Effector memory CD8-positive, alpha-beta T cell (primary cell): Measurements from ENCODE around the gene CNN2.

Experiments
- ATAC-seq: fragments of 150-1000 bp; cut with Tn5 transposase; replicated peaks from 2 replicates; pipeline ENCODE4 v1.10.0; 2021; ENCODE audit warnings: mild to moderate bottlenecking, moderate library complexity
- DNase-seq, 3 experiments: peaks; one replicate each; pipeline ENCODE4 v3.0.0; 2021
- H3K27ac Mint-ChIP-seq, 2 donors: one replicate each; pipeline ENCODE4 v1.8.0; 2022; ENCODE audit warnings: mild to moderate bottlenecking in 2 of 2, mixed read lengths in 2 of 2, moderate library complexity in 2 of 2
- H3K27me3 Mint-ChIP-seq, 2 donors: one replicate each; pipeline ENCODE4 v1.8.0; 2022; ENCODE audit warnings: mixed read lengths in 2 of 2
- H3K36me3 Mint-ChIP-seq: one replicate; pipeline ENCODE4 v1.8.0; 2022; ENCODE audit warnings: mild to moderate bottlenecking, moderate library complexity, mixed read lengths; ENCODE audit not compliant: insufficient read depth
- H3K4me1 Mint-ChIP-seq, 2 donors: one replicate each; pipeline ENCODE4 v1.8.0; 2022; ENCODE audit warnings: low read depth in 2 of 2, mixed read lengths in 2 of 2
- H3K4me3 Mint-ChIP-seq, 2 donors: one replicate each; pipeline ENCODE4 v1.8.0; 2022; ENCODE audit warnings: mild to moderate bottlenecking in 2 of 2, mixed read lengths in 2 of 2, moderate library complexity in 2 of 2
- H3K9me3 Mint-ChIP-seq, 2 donors: one replicate each; pipeline ENCODE4 v1.8.0; 2022; ENCODE audit warnings: mixed read lengths in 2 of 2

Gene CNN2

GRCh38 chr19:991174-991931 lies 35.1 kb upstream of the CNN2 start:
- ATAC-seq, result peak; percentile 30

GRCh38 chr19:991932-992669 lies 34.3 kb upstream of the CNN2 start:
- H3K9me3 Mint-ChIP-seq, result no peaks in the 10 kb centered on the region
- H3K4me1 Mint-ChIP-seq, result peaks cover 13% of the 10 kb centered on the region in 2 donors
- H3K27me3 Mint-ChIP-seq, result no peaks in the 10 kb centered on the region
- ATAC-seq (no peak), DNase-seq (no peak)
- no peak overlapping the region for H3K4me3 Mint-ChIP-seq
- H3K36me3 Mint-ChIP-seq, result peaks cover 28% of the 10 kb centered on the region
- H3K27ac Mint-ChIP-seq, result no peak overlapping the region

More at GRCh38 chr19:991174-991931, 35.1 kb upstream of the CNN2 start:
- no peaks in the 10 kb centered on the region for H3K9me3 Mint-ChIP-seq
- H3K36me3 Mint-ChIP-seq, result peaks cover 26% of the 10 kb centered on the region
- peaks cover 6 to 12% of the 10 kb centered on the region in 2 donors for H3K4me1 Mint-ChIP-seq
- no peaks in the 10 kb centered on the region for H3K27me3 Mint-ChIP-seq
- peak overlapping the region in 1 of 2 donors; percentile 78 for H3K27ac Mint-ChIP-seq
- no peak overlapping the region for H3K4me3 Mint-ChIP-seq
- peak; percentile 28 to 37 (median 34) for DNase-seq

- Mint-ChIP-seq H3K27me3 (peaks cover 0 to 1% of the 10 kb centered on the region in 2 donors), H3K36me3 (peaks cover 27% of the 10 kb centered on the region), H3K4me3 (no peak overlapping the region), H3K27ac (peak overlapping the region in 1 of 2 donors; percentile 81), H3K4me1 (peaks cover 13% of the 10 kb centered on the region in 2 donors), H3K9me3 (no peaks in the 10 kb centered on the region)
- DNase-seq (no peak), ATAC-seq (no peak)
Measured at GRCh38 chr19:992670-993055, 33.7 kb upstream of the CNN2 start.

DNA sequence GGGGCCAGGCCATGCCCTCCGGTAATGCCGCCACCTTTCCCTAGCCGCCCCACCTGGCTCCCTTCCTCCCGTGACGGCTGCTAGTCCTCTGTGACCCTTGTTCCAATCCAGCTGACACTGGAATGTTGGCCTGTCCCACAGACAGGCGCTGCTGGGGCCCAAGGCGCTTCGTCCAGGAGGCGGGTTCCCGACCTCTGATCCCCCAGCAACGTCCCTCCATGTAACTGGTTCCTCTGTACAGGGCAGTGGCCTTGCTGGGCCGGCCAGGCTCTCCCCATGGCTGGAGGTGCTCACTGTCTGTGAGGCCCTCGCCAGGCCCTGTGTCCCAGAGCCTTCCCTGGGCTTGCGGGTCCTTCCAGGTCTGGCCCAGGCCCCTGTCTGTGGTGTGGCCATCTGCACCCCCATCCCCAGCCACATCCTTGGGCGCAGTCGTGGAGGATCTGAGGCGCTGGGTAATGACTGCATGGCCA lies 33.0 kb upstream of the CNN2 start:
- Mint-ChIP-seq H3K27ac (peak overlapping the region in 1 of 2 donors; percentile 38), H3K4me1 (peaks cover 10 to 13% of the 10 kb centered on the region in 2 donors), H3K4me3 (no peak overlapping the region), H3K9me3 (no peaks in the 10 kb centered on the region), H3K36me3 (peaks cover 27% of the 10 kb centered on the region), H3K27me3 (peaks cover 0 to 8% of the 10 kb centered on the region in 2 donors)
- DNase-seq (no peak), ATAC-seq (no peak)

DNA sequence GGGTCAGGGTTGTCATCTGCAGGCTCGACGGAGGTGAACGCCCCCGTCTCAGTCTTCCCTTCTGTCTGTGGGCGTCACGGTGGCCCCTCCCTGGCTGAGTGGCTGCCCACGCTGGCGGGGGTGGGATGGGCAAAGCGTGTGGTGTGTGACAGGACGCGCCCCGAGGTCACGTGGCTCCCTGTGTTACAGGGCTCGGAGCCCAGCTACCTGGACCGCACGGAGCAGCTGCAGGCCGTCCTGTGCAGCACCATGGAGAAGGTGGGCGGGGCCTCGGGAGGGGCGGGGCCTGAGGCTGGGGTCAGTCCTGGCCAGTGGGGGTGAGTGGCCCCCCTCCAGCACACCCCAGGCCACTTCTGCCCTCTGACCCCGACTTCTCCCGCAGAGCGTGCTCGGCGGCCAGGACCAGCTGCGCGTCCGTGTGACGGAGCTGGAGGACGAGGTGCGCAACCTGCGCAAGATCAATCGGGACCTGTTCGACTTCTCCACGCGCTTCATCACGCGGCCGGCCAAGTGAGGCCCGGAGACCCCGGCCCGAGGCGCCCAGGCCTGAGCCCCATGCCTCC lies 32.5 kb upstream of the CNN2 start:
- H3K4me1 Mint-ChIP-seq, result peaks cover 10 to 13% of the 10 kb centered on the region in 2 donors
- no peak for ATAC-seq
- H3K27ac Mint-ChIP-seq, result no peak overlapping the region
- no peak for DNase-seq
- no peak overlapping the region for H3K4me3 Mint-ChIP-seq
- H3K27me3 Mint-ChIP-seq, result peaks cover 3 to 14% of the 10 kb centered on the region in 2 donors
- peaks cover 29% of the 10 kb centered on the region for H3K36me3 Mint-ChIP-seq
- no peaks in the 10 kb centered on the region for H3K9me3 Mint-ChIP-seq

DNA sequence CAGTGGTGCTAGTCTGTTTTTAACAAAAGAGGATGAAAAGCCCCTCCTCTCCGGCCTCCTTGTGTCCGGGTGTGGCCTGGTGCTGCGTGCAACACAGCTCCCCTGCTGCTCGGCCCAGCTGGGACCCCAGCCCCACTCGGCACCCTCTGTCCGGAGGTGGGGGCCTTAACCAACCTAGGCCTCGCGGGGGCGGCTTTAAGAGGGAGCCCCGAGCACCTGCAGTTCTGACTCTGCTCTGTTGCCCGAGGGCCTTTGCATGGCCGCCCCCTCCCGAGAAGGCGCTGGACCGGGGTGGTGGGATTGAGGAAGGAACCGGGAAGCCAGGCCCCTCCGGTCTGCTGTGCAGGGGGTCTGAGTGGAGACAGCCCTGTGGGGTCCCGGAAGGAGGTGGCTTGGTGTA lies 31.9 kb upstream of the CNN2 start:
- Mint-ChIP-seq H3K27ac (peak overlapping the region in 1 of 2 donors; percentile 98), H3K9me3 (no peaks in the 10 kb centered on the region)

GRCh38 chr19:995051-995827 lies 31.2 kb upstream of the CNN2 start:
- peak overlapping the region; percentile 98 to 99 for H3K27ac Mint-ChIP-seq
- H3K27me3 Mint-ChIP-seq, result peaks cover 9 to 22% of the 10 kb centered on the region in 2 donors
- H3K4me1 Mint-ChIP-seq, result peaks cover 10 to 11% of the 10 kb centered on the region in 2 donors
- H3K9me3 Mint-ChIP-seq, result no peaks in the 10 kb centered on the region
- H3K4me3 Mint-ChIP-seq, result no peak overlapping the region
- DNase-seq (no peak), ATAC-seq (no peak)
- H3K36me3 Mint-ChIP-seq, result peaks cover 27% of the 10 kb centered on the region

More for the DNA sequence above, 31.9 kb upstream of the CNN2 start:
- Mint-ChIP-seq H3K4me3 (no peak overlapping the region), H3K27me3 (peaks cover 9 to 20% of the 10 kb centered on the region in 2 donors), H3K4me1 (peaks cover 10 to 11% of the 10 kb centered on the region in 2 donors), H3K36me3 (peaks cover 31% of the 10 kb centered on the region)
- ATAC-seq (no peak), DNase-seq (no peak)

- peak overlapping the region; percentile 79 to 85 for H3K4me3 Mint-ChIP-seq
- H3K4me1 Mint-ChIP-seq, result peaks cover 13% of the 10 kb centered on the region in 2 donors
- DNase-seq (peak; percentile 88 to 93 (median 93)), ATAC-seq (peak; percentile 89)
- H3K9me3 Mint-ChIP-seq, result no peaks in the 10 kb centered on the region
- H3K36me3 Mint-ChIP-seq, result peaks cover 27% of the 10 kb centered on the region
- H3K27me3 Mint-ChIP-seq, result peaks cover 13 to 27% of the 10 kb centered on the region in 2 donors
- peak overlapping the region; percentile 98 to 99 for H3K27ac Mint-ChIP-seq
Measured at GRCh38 chr19:996051-996838, 30.2 kb upstream of the CNN2 start.

DNA sequence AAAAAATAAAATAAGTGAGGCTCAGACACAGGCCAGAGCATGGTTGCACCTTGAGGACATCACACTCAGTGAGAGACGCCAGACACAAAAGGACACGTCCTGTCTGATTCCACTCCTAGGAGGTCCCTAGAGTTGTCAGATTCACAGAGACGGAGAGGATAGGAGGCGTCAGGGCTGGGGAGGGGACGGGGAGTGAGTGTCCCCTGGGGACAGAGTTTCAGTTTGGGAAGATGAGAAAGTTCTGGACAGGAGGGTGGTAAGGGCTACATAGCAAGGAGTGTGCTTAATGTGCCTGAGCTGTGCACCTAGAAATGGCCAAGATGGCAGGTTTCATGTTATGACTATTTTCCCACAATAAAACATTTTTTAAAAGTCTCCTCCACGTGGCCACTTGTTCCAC lies 28.3 kb upstream of the CNN2 start:
- Mint-ChIP-seq H3K4me3 (peak overlapping the region in 1 of 2 donors; percentile 44), H3K27me3 (peaks cover 21 to 40% of the 10 kb centered on the region in 2 donors), H3K9me3 (no peaks in the 10 kb centered on the region), H3K27ac (peak overlapping the region in 1 of 2 donors; percentile 82), H3K36me3 (peaks cover 23% of the 10 kb centered on the region), H3K4me1 (peaks cover 13 to 19% of the 10 kb centered on the region in 2 donors)
- ATAC-seq, result no peak
- no peak for DNase-seq

- H3K27me3 Mint-ChIP-seq, result peaks cover 21 to 40% of the 10 kb centered on the region in 2 donors
- ATAC-seq (no peak), DNase-seq (no peak)
- H3K4me1 Mint-ChIP-seq, result peaks cover 13 to 19% of the 10 kb centered on the region in 2 donors
- H3K36me3 Mint-ChIP-seq, result peaks cover 24% of the 10 kb centered on the region
- peak overlapping the region; percentile 24 to 25 for H3K4me3 Mint-ChIP-seq
- H3K9me3 Mint-ChIP-seq, result no peaks in the 10 kb centered on the region
- H3K27ac Mint-ChIP-seq, result peak overlapping the region in 1 of 2 donors; percentile 18
Measured at GRCh38 chr19:999379-999719, 27.1 kb upstream of the CNN2 start.

GRCh38 chr19:1000095-1000494 lies 26.3 kb upstream of the CNN2 start, which contains the start of gene GRIN3B:
Gene GRIN3B, plus strand, starts transcription at chr19:1000419. Its CDS starts 19 bp downstream, at chr19:1000438.
- H3K4me3 Mint-ChIP-seq, result peak within 1 kb of the TSS; percentile 54 to 59
- DNase-seq (peak; percentile 41 to 49 (median 44)), ATAC-seq (no peak)
- no peaks in the 10 kb centered on the region for H3K9me3 Mint-ChIP-seq
- H3K36me3 Mint-ChIP-seq, result peaks cover 24% of the 10 kb centered on the region
- H3K27me3 Mint-ChIP-seq, result peaks cover 21 to 40% of the 10 kb centered on the region in 2 donors
- H3K27ac Mint-ChIP-seq, result peak within 1 kb of the TSS in 1 of 2 donors; percentile 18
- H3K4me1 Mint-ChIP-seq, result peaks cover 13 to 19% of the 10 kb centered on the region in 2 donors
